Measurements from ENCODE around the gene TIMP1. TPM values are rescaled to one million over a fixed set of nuclear protein-coding genes. Genes with fewer than 3 reads are reported as not detected.
A peak's percentile ranks its signal among the peaks of the same experiment; 100 is the strongest.

The TIMP1 gene
- total RNA-seq, 2 donors from 2014 or later = 63.5 to 74.8 TPM

GRCh38 chrX:47574547-47575301 is 7.5 kb upstream of the TIMP1 start:
- WGBS, 2 experiments (ENCODE audit: insufficient coverage in 1 of 2, insufficient read length in 1 of 2) = 40 to 60% methylated on average over 2 to 25 of the region's 27 CpGs
- H3K27me3 Mint-ChIP-seq (ENCODE audit: insufficient read depth) = no peaks in the 10 kb centered on the region
- H3K27ac Mint-ChIP-seq = peak overlapping the region; percentile 86
- H3K27ac ChIP-seq (ENCODE audit: low read depth, low read length) = peak overlapping the region; percentile 86
- H3K36me3 ChIP-seq (ENCODE audit: control insufficient read depth, insufficient read depth, low read length) = no peaks in the 10 kb centered on the region
- TF ChIP-seq CTCF (conservative IDR thresholded peaks at IDR 0.05) = no peak
- H3K36me3 Mint-ChIP-seq (ENCODE audit: low read depth) = peaks cover 25% of the 10 kb centered on the region
- H3K9ac ChIP-seq (ENCODE audit: extremely low read depth, low read length, poor library complexity, severe bottlenecking) = peak overlapping the region; percentile 53
- H3K9me3 Mint-ChIP-seq = peaks cover 78% of the 10 kb centered on the region
- H3K4me1 ChIP-seq (ENCODE audit: control insufficient read depth, insufficient read depth, low read length) = no peaks in the 10 kb centered on the region
- peak; percentile 70 for DNase-seq
- H3K4me1 Mint-ChIP-seq = peaks cover 12% of the 10 kb centered on the region
- peak overlapping the region; percentile 63 for H3K4me3 Mint-ChIP-seq
- H3K9me3 ChIP-seq (ENCODE audit: control insufficient read depth, low read length) = no peaks in the 10 kb centered on the region
- no peak overlapping the region for H3K4me3 ChIP-seq (ENCODE audit: low read length)
- no peaks in the 10 kb centered on the region for H3K27me3 ChIP-seq (ENCODE audit: control insufficient read depth, insufficient read depth, low read length, poor library complexity, severe bottlenecking)

GRCh38 chrX:47576021-47576898 is 6.0 kb upstream of the TIMP1 start:
- 92 to 97% methylated on average over 11 to 20 of the region's 20 CpGs for WGBS, 2 experiments (ENCODE audit: insufficient coverage in 1 of 2, insufficient read length in 1 of 2)
- TF ChIP-seq CTCF (conservative IDR thresholded peaks at IDR 0.05) = no peak

GRCh38 chrX:47577424-47577823 is 4.8 kb upstream of the TIMP1 start:
- Histone ChIP-seq H3K9ac (ENCODE audit: extremely low read depth, low read length, poor library complexity, severe bottlenecking) (no peak overlapping the region), H3K27me3 (ENCODE audit: control insufficient read depth, insufficient read depth, low read length, poor library complexity, severe bottlenecking) (no peaks in the 10 kb centered on the region), H3K4me1 (ENCODE audit: control insufficient read depth, insufficient read depth, low read length) (no peaks in the 10 kb centered on the region), H3K9me3 (ENCODE audit: control insufficient read depth, low read length) (no peaks in the 10 kb centered on the region), H3K27ac (ENCODE audit: low read depth, low read length) (no peak overlapping the region), H3K4me3 (ENCODE audit: low read length) (no peak overlapping the region), H3K36me3 (ENCODE audit: control insufficient read depth, insufficient read depth, low read length) (no peaks in the 10 kb centered on the region)
- no peaks in the 10 kb centered on the region for H3K27me3 Mint-ChIP-seq (ENCODE audit: insufficient read depth)
- H3K4me3 Mint-ChIP-seq = no peak overlapping the region
- H3K27ac Mint-ChIP-seq = no peak overlapping the region
- DNase-seq = no peak
- H3K36me3 Mint-ChIP-seq (ENCODE audit: low read depth) = no peaks in the 10 kb centered on the region
- peaks cover 15% of the 10 kb centered on the region for H3K4me1 Mint-ChIP-seq
- WGBS, 2 experiments (ENCODE audit: insufficient coverage in 1 of 2, insufficient read length in 1 of 2) = 92 to 93% methylated on average over 3 to 7 of the region's 9 CpGs
- peaks cover 65% of the 10 kb centered on the region for H3K9me3 Mint-ChIP-seq
- TF ChIP-seq CTCF (conservative IDR thresholded peaks at IDR 0.05) = no peak

More at GRCh38 chrX:47576021-47576898, 6.0 kb upstream of the TIMP1 start:
- Histone ChIP-seq H3K27me3 (ENCODE audit: control insufficient read depth, insufficient read depth, low read length, poor library complexity, severe bottlenecking) (no peaks in the 10 kb centered on the region), H3K4me3 (ENCODE audit: low read length) (no peak overlapping the region), H3K9me3 (ENCODE audit: control insufficient read depth, low read length) (no peaks in the 10 kb centered on the region), H3K36me3 (ENCODE audit: control insufficient read depth, insufficient read depth, low read length) (no peaks in the 10 kb centered on the region), H3K27ac (ENCODE audit: low read depth, low read length) (no peak overlapping the region), H3K4me1 (ENCODE audit: control insufficient read depth, insufficient read depth, low read length) (no peaks in the 10 kb centered on the region), H3K9ac (ENCODE audit: extremely low read depth, low read length, poor library complexity, severe bottlenecking) (no peak overlapping the region)
- no peak overlapping the region for H3K27ac Mint-ChIP-seq
- H3K36me3 Mint-ChIP-seq (ENCODE audit: low read depth) = peaks cover 12% of the 10 kb centered on the region
- peaks cover 12% of the 10 kb centered on the region for H3K4me1 Mint-ChIP-seq
- no peak for DNase-seq
- no peaks in the 10 kb centered on the region for H3K27me3 Mint-ChIP-seq (ENCODE audit: insufficient read depth)
- peaks cover 68% of the 10 kb centered on the region for H3K9me3 Mint-ChIP-seq
- H3K4me3 Mint-ChIP-seq = no peak overlapping the region

Data from endodermal cell (in vitro differentiated cells).